HepG2 (cell line): ENCODE measurements around the gene NRL. TPM values are rescaled to one million over a fixed set of nuclear protein-coding genes. Genes with fewer than 3 reads are reported as not detected.

Source experiments
- ATAC-seq: fragments of 200-7000 bp; cut with Tn5 transposase; 3 replicates; pipeline ENCODE4 v1.9.1; 2020; ENCODE audit warnings: mild to moderate bottlenecking, moderate library complexity
- BruUV-seq: library from RNA; stranded (reverse); fragments of 400-500 nt; replicated peaks from 2 replicates; lab custom pipeline; 2021; lab: Mats Ljungman, UMichigan
- CTCF ChIA-PET: fragments of 300-600 bp; formaldehyde crosslinking; extraction: SDS; loops from one replicate; lab custom pipeline; 2021; ENCODE audit warnings: low total read pairs, inconsistent platforms, low intra/inter-chr PET ratio; lab: Yijun Ruan, JAX
- POLR2A ChIA-PET: fragments of 350-600 bp; sonication (Branson Sonifier 250); formaldehyde crosslinking; loops from one replicate; lab custom pipeline; 2020; ENCODE audit warnings: antibody characterized with exemption, inconsistent platforms; lab: Yijun Ruan, JAX
- DNase-seq: peaks from one replicate; pipeline ENCODE4 v3.0.0-alpha.2; 2015; ENCODE audit warnings: low spot score
- FAIRE-seq: peaks from 3 replicates; lab custom pipeline; 2011; peaks lifted over from hg19 to GRCh38; lab: Jason Lieb, UNC
- H2AFZ ChIP-seq: one replicate; pipeline ENCODE4 v1.6.1; 2011; ENCODE audit warnings: low read length, inconsistent platforms
- H3K27ac ChIP-seq: fragments of 300-600 bp; 3 replicates; pipeline ENCODE4 v1.8.0; 2011; ENCODE audit warnings: mixed run types, mild to moderate bottlenecking, mixed read lengths, low read length, inconsistent platforms; ENCODE audit not compliant: insufficient read depth; ENCODE audit errors: extremely low read length
- H3K27me3 ChIP-seq, 2 experiments: fragments of 200-600 bp in 1 of 2; 2 replicates in 1 of 2; 3 replicates in 1 of 2; pipeline versions ENCODE4 v1.6.0 to v1.8.0; 2011; ENCODE audit warnings: low read length in 2 of 2, mild to moderate bottlenecking in 2 of 2, moderate library complexity in 2 of 2, inconsistent platforms in 1 of 2; ENCODE audit not compliant: insufficient read depth in 2 of 2, control insufficient read depth in 1 of 2
- H3K36me3 ChIP-seq, 2 experiments: fragments of 200-600 bp in 1 of 2; replicated peaks in 1 of 2; 2 replicates in 1 of 2; 3 replicates in 1 of 2; pipeline versions ENCODE4 v1.5.1 to v1.8.0; 2011; ENCODE audit warnings: low read length in 2 of 2, inconsistent platforms in 1 of 2; ENCODE audit not compliant: insufficient read depth in 2 of 2, control insufficient read depth in 1 of 2
- H3K4me1 ChIP-seq: 2 replicates; pipeline ENCODE4 v1.5.1; 2012; ENCODE audit warnings: low read length, inconsistent platforms; ENCODE audit not compliant: insufficient read depth
- H3K4me2 ChIP-seq: 2 replicates; pipeline ENCODE4 v1.6.0; 2011; ENCODE audit warnings: low read depth, low read length, inconsistent platforms
- H3K4me3 ChIP-seq, 3 experiments: fragments of 200-600 bp in 1 of 3; sonication (generic), shearing (Covaris generic) in 1 of 3; replicated peaks in 1 of 3; 2 replicates each; pipeline ENCODE4 v1.5.1; 2011 to 2016; ENCODE audit warnings: low read length in 3 of 3, inconsistent platforms in 2 of 3, low read depth in 2 of 3, mild to moderate bottlenecking in 2 of 3, control low read depth in 1 of 3, mixed read lengths in 1 of 3; ENCODE audit not compliant: insufficient read depth in 1 of 3
- H3K79me2 ChIP-seq: one replicate; pipeline ENCODE4 v1.6.1; 2011; ENCODE audit warnings: low read length, inconsistent platforms; ENCODE audit not compliant: insufficient read depth
- H3K9ac ChIP-seq: 2 replicates; pipeline ENCODE4 v1.6.0; 2011; ENCODE audit warnings: mild to moderate bottlenecking, low read depth, low read length, inconsistent platforms; ENCODE audit not compliant: insufficient read depth
- H3K9me3 ChIP-seq: 2 replicates; pipeline ENCODE4 v1.5.1; 2012; ENCODE audit warnings: mild to moderate bottlenecking, low read length
- H4K20me1 ChIP-seq: 2 replicates; pipeline ENCODE4 v1.6.0; 2011; ENCODE audit warnings: inconsistent platforms, mild to moderate bottlenecking, low read length, moderate library complexity; ENCODE audit not compliant: insufficient read depth
- ATRX ChIP-seq: sonication (generic); formaldehyde crosslinking; IDR thresholded peaks from 2 replicates; pipeline ENCODE4 v1.4.0; 2020; ENCODE audit warnings: missing genetic modification reagents, borderline replicate concordance
- CERS6 ChIP-seq: sonication (generic); formaldehyde crosslinking; IDR thresholded peaks from 2 replicates; pipeline ENCODE4 v1.5.0; 2020; ENCODE audit warnings: missing genetic modification reagents
- EZH2 ChIP-seq: conservative IDR thresholded peaks from 2 replicates; pipeline ENCODE4 v1.6.1; 2012; ENCODE audit warnings: mild to moderate bottlenecking, low read depth, low read length, moderate library complexity
- IKZF1 ChIP-seq: fragments of 450-650 bp; IDR thresholded peaks from 2 replicates; pipeline ENCODE4 v1.7.1; 2016
- IRX3 ChIP-seq: sonication (generic); formaldehyde crosslinking; IDR thresholded peaks from 2 replicates; pipeline ENCODE4 v1.8.1; 2023; ENCODE audit warnings: mild to moderate bottlenecking, low read depth, missing genetic modification reagents, borderline replicate concordance
- ISX ChIP-seq: sonication (generic); formaldehyde crosslinking; conservative IDR thresholded peaks from 2 replicates; pipeline ENCODE4 v1.5.0; 2020; ENCODE audit warnings: missing genetic modification reagents
- MEF2D ChIP-seq: sonication (generic); formaldehyde crosslinking; IDR thresholded peaks from 2 replicates; pipeline ENCODE4 v1.5.1; 2020; ENCODE audit warnings: mild to moderate bottlenecking, missing genetic modification reagents
- RFXAP ChIP-seq: sonication (generic); formaldehyde crosslinking; IDR thresholded peaks from 2 replicates; pipeline ENCODE4 v1.4.0; 2020; ENCODE audit warnings: missing genetic modification reagents, borderline replicate concordance
- SSRP1 ChIP-seq: IDR thresholded peaks from 2 replicates; pipeline ENCODE4 v1.6.1; 2016; ENCODE audit warnings: control low read depth
- TCF12 ChIP-seq, 2 experiments: fragments of 450-650 bp in 1 of 2; sonication (generic) in 1 of 2; formaldehyde crosslinking in 1 of 2; IDR thresholded peaks; 2 replicates each; pipeline versions ENCODE4 v1.6.1 to v1.8.0; 2017 to 2022; ENCODE audit warnings: antibody characterized with exemption in 1 of 2, mild to moderate bottlenecking in 1 of 2, missing genetic modification reagents in 1 of 2, moderate library complexity in 1 of 2
- TMF1 ChIP-seq: sonication (generic); formaldehyde crosslinking; IDR thresholded peaks from 2 replicates; pipeline ENCODE4 v1.8.1; 2022; ENCODE audit warnings: low read depth, missing genetic modification reagents
- ZBTB25 ChIP-seq: IDR thresholded peaks from 2 replicates; pipeline ENCODE4 v1.6.1; 2018; ENCODE audit warnings: missing genetic modification reagents
- ZFP36L1 ChIP-seq: sonication (generic); formaldehyde crosslinking; IDR thresholded peaks from 2 replicates; pipeline ENCODE4 v1.8.0; 2022; ENCODE audit warnings: mild to moderate bottlenecking, missing genetic modification reagents, moderate library complexity
- ZFP91 ChIP-seq: sonication (generic); formaldehyde crosslinking; IDR thresholded peaks from 2 replicates; pipeline ENCODE4 v1.9.0; 2022; ENCODE audit warnings: missing genetic modification reagents, mild to moderate bottlenecking, borderline replicate concordance
- ZNF335 ChIP-seq: sonication (generic); formaldehyde crosslinking; IDR thresholded peaks from 2 replicates; pipeline ENCODE4 v1.4.0; 2020; ENCODE audit warnings: missing genetic modification reagents
- ZNF441 ChIP-seq: sonication (generic); formaldehyde crosslinking; IDR thresholded peaks from 2 replicates; pipeline ENCODE4 v1.7.0; 2021; ENCODE audit warnings: missing genetic modification reagents, borderline replicate concordance
- ZNF580 ChIP-seq: IDR thresholded peaks from 2 replicates; pipeline ENCODE4 v1.6.1; 2016; ENCODE audit warnings: low read depth, borderline replicate concordance
- ZNF891 ChIP-seq: sonication (generic); formaldehyde crosslinking; IDR thresholded peaks from 2 replicates; pipeline ENCODE4 v1.5.0; 2020; ENCODE audit warnings: mild to moderate bottlenecking, missing genetic modification reagents
- WGBS: methylation state at CpG from one replicate; pipeline ENCODE4 v1.1.6; 2017; ENCODE audit warnings: low lambda C conversion rate; 5-methylcytosine and 5-hydroxymethylcytosine counted together
- in situ Hi-C: cut with HindIII; loops from 2 replicates; pipeline ENCODE4 v1.10.0; 2017; ENCODE audit warnings: low pct_unique_long_range_greater_than_20kb; ENCODE audit not compliant: extremely low pct_ligation_motif_present
- intact Hi-C: fragments of 100-400 bp; cut with micrococcal nuclease; formaldehyde crosslinking; loops from one replicate; pipeline ENCODE4 v1.10.0; 2022; ENCODE audit not compliant: unreplicated experiment
- polyA plus RNA-seq, 8 experiments: library from polyadenylated mRNA; depleted of rRNA in 3 of 8; stranded (reverse) in 7 of 8; unstranded in 1 of 8; fragments of >200 nt; fragmentation: Illumina TruSeq in 4 of 8; extraction: Trizol in 4 of 8; gene quantifications; 2 replicates each; pipeline versions ENCODE4 v1.2.1 to v1.2.3, GENCODE V29; 2011 to 2016; ENCODE audit warnings: low read depth in 4 of 8, missing spikeins in 1 of 8, mixed read lengths in 1 of 8; ENCODE audit not compliant: insufficient read depth in 1 of 8
- total RNA-seq, 5 experiments: library from RNA; depleted of rRNA; stranded (reverse); fragments of >200 nt; fragmentation: Illumina TruSeq; extraction: Trizol; gene quantifications; 2 replicates each; pipeline ENCODE4 v1.2.3, GENCODE V29; 2016; ENCODE audit warnings: low read depth in 1 of 5

NRL gene
- total and polyA plus RNA-seq, 2 of the 13 experiments (the other 11 are each of a cell fraction or from before 2014, with no cell fraction given): 2.5 to 4.7 TPM

GRCh38 chr14:24113801-24114531 lies 783 bp downstream of the NRL start (continued):
- peak; percentile 96 for TF ChIP-seq ZFP91 (CRISPR knock-in tag)
- peak; percentile 94 for TF ChIP-seq ZNF335
- TF ChIP-seq ZFP36L1 (CRISPR knock-in tag): peak; percentile 96; the same call in 1 of the 2 replicates
- no peak for TF ChIP-seq ATRX
- no peak for TF ChIP-seq EZH2

GRCh38 chr14:24113379-24113800 lies 1.4 kb downstream of the NRL start:
- POLR2A ChIA-PET: interaction anchor here (0.7 to 15.5 kb wide), 53 partner anchors 10 to 1184 kb away, joined by 3 to 977 read pairs (median 9); partner anchors contain the start of genes ACIN1, AP1G2, BCL2L2 and C14orf119
- H3K27ac ChIP-seq: peak overlapping the region; percentile 98
- TSS peak; percentile 78 for BruUV-seq
- peak overlapping the region; percentile 49 to 96 (median 66) for H3K4me3 ChIP-seq
- no peak overlapping the region for H2AFZ ChIP-seq
- H4K20me1 ChIP-seq: no peaks in the 10 kb centered on the region
- ATAC-seq: no peak
- no peak for FAIRE-seq
- no peak for DNase-seq
- peak overlapping the region; percentile 99 for H3K9ac ChIP-seq
- CTCF ChIA-PET: interaction anchor here (1.0 to 1.6 kb wide), 2 partner anchors 20 to 48 kb away, joined by 3 read pairs; partner anchors contain the start of genes IRF9 and PCK2
- no peaks in the 10 kb centered on the region for H3K9me3 ChIP-seq
- peaks cover 18 to 23% of the 10 kb centered on the region in 2 experiments for H3K36me3 ChIP-seq
- intact Hi-C loops (loop anchor here (10.0 kb wide), 2 partner anchors 809 to 1019 kb away; partner anchors contain the start of genes ACIN1, BCL2L2, C14orf119 and PPP1R3E), in situ Hi-C loops (loop anchor here (25.0 kb wide), 1 partner anchor 1526 kb away; the partner anchor contains the start of genes ABHD4 and DAD1)
- H3K27me3 ChIP-seq: no peaks in the 10 kb centered on the region; a peak in 1 of 5 replicates
- peaks cover 32% of the 10 kb centered on the region for H3K79me2 ChIP-seq
- peak overlapping the region; percentile 100 for H3K4me2 ChIP-seq
- peaks cover 62% of the 10 kb centered on the region for H3K4me1 ChIP-seq
- WGBS: 16% methylated on average over 15 of the region's 15 CpGs
- no peak for TF ChIP-seq TMF1 (CRISPR knock-in tag)
- TF ChIP-seq IRX3: no peak
- TF ChIP-seq TCF12 (IDR thresholded peaks at IDR 0.05): no peak
- no peak for TF ChIP-seq TCF12 (CRISPR knock-in tag; IDR thresholded peaks at IDR 0.05)
- TF ChIP-seq ZNF891 (CRISPR knock-in tag): no peak
- no peak for TF ChIP-seq IKZF1
- TF ChIP-seq SSRP1 (CRISPR knock-in tag): no peak
- no peak for TF ChIP-seq ZNF580 (CRISPR knock-in tag)
- no peak for TF ChIP-seq ZNF441 (CRISPR knock-in tag)
- TF ChIP-seq ISX (CRISPR knock-in tag): peak; percentile 71; the same call in 1 of the 2 replicates
- TF ChIP-seq CERS6 (CRISPR knock-in tag): no peak
- TF ChIP-seq MEF2D: no peak
- TF ChIP-seq ZBTB25 (CRISPR knock-in tag): no peak
- TF ChIP-seq RFXAP: no peak
